Liver (tissue), 9 donors: ENCODE measurements around the gene UBR4. TPM values are rescaled to one million over a fixed set of nuclear protein-coding genes. Genes with fewer than 3 reads are reported as not detected.

Source experiments
- DNase-seq: peaks from one replicate; pipeline ENCODE4 v3.0.0-alpha.2; 2017; ENCODE audit warnings: low spot score
- H3K27ac ChIP-seq, 2 donors: one replicate each; pipeline ENCODE4 v1.7.0; 2013; ENCODE audit warnings: inconsistent platforms in 2 of 2, low read length in 2 of 2, control low read depth in 1 of 2, low read depth in 1 of 2, mild to moderate bottlenecking in 1 of 2
- H3K27me3 ChIP-seq, 4 donors: one replicate each; pipeline versions ENCODE4 v1.6.1 to v1.7.0; 2013; ENCODE audit warnings: low read length in 3 of 4, inconsistent platforms in 1 of 4, mild to moderate bottlenecking in 1 of 4, moderate library complexity in 1 of 4; ENCODE audit not compliant: control insufficient read depth in 4 of 4, insufficient read depth in 4 of 4
- H3K36me3 ChIP-seq, 4 donors: one replicate each; pipeline versions ENCODE4 v1.6.1 to v1.7.0; 2013; ENCODE audit warnings: low read length in 3 of 4, mild to moderate bottlenecking in 3 of 4, low read depth in 1 of 4, moderate library complexity in 1 of 4; ENCODE audit not compliant: control insufficient read depth in 4 of 4, insufficient read depth in 3 of 4
- H3K4me1 ChIP-seq, 4 donors: one replicate each; pipeline versions ENCODE4 v1.6.1 to v1.7.0; 2013; ENCODE audit warnings: low read length in 3 of 4, mild to moderate bottlenecking in 3 of 4, moderate library complexity in 1 of 4; ENCODE audit not compliant: control insufficient read depth in 4 of 4, insufficient read depth in 4 of 4
- H3K4me3 ChIP-seq, 3 donors: one replicate each; pipeline versions ENCODE4 v1.6.1 to v1.7.0; 2013; ENCODE audit warnings: low read length in 3 of 3, control low read depth in 1 of 3, low read depth in 1 of 3, mild to moderate bottlenecking in 1 of 3
- H3K9ac ChIP-seq, 2 donors: one replicate each; pipeline ENCODE4 v1.7.0; 2013; ENCODE audit warnings: low read length in 2 of 2, mild to moderate bottlenecking in 2 of 2, moderate library complexity in 2 of 2, control low read depth in 1 of 2, low read depth in 1 of 2
- H3K9me3 ChIP-seq, 4 donors: one replicate each; pipeline versions ENCODE4 v1.6.1 to v1.7.0; 2013; ENCODE audit warnings: low read length in 3 of 4; ENCODE audit not compliant: control insufficient read depth in 4 of 4
- ATF3 ChIP-seq: IDR thresholded peaks from 2 replicates; pipeline ENCODE4 v1.6.1; 2016; ENCODE audit warnings: antibody characterized with exemption
- CTCF ChIP-seq: fragments of 150-350 bp; IDR thresholded peaks from 2 replicates; pipeline ENCODE4 v1.5.1; 2017; ENCODE audit warnings: improper control_type of control experiment, low read depth, low read length; ENCODE audit not compliant: missing input control
- EGR1 ChIP-seq, 2 donors: IDR thresholded peaks; 2 replicates each; pipeline ENCODE4 v1.6.1; 2016 to 2018; ENCODE audit warnings: antibody characterized with exemption in 2 of 2, low read depth in 2 of 2
- FOXA1 ChIP-seq: IDR thresholded peaks from 2 replicates; pipeline ENCODE4 v1.6.1; 2016; ENCODE audit warnings: antibody characterized with exemption
- FOXA2 ChIP-seq: IDR thresholded peaks from 2 replicates; pipeline ENCODE4 v1.6.1; 2016; ENCODE audit warnings: antibody characterized with exemption
- GABPA ChIP-seq, 2 donors: IDR thresholded peaks in 1 of 2; conservative IDR thresholded peaks in 1 of 2; 2 replicates each; pipeline ENCODE4 v1.6.1; 2016; ENCODE audit warnings: antibody characterized with exemption in 2 of 2, mild to moderate bottlenecking in 1 of 2, moderate library complexity in 1 of 2
- HNF4A ChIP-seq, 2 donors: conservative IDR thresholded peaks; 2 replicates each; pipeline ENCODE4 v1.6.1; 2016; ENCODE audit warnings: antibody characterized with exemption in 2 of 2, mild to moderate bottlenecking in 2 of 2
- HNF4G ChIP-seq: IDR thresholded peaks from 2 replicates; pipeline ENCODE4 v1.6.1; 2016; ENCODE audit warnings: antibody characterized with exemption
- JUND ChIP-seq, 2 donors: IDR thresholded peaks; 2 replicates each; pipeline ENCODE4 v1.6.1; 2016; ENCODE audit warnings: antibody characterized with exemption in 2 of 2
- MAX ChIP-seq: IDR thresholded peaks from 2 replicates; pipeline ENCODE4 v1.6.1; 2016; ENCODE audit warnings: antibody characterized with exemption
- NR2F2 ChIP-seq: IDR thresholded peaks from 2 replicates; pipeline ENCODE4 v1.6.1; 2016; ENCODE audit warnings: antibody characterized with exemption
- RAD21 ChIP-seq, 2 donors: IDR thresholded peaks; 2 replicates each; pipeline ENCODE4 v1.6.1; 2016; ENCODE audit warnings: antibody characterized with exemption in 2 of 2, mild to moderate bottlenecking in 2 of 2
- REST ChIP-seq: IDR thresholded peaks from 2 replicates; pipeline ENCODE4 v1.6.1; 2016; ENCODE audit warnings: antibody characterized with exemption, mild to moderate bottlenecking
- RXRA ChIP-seq, 2 donors: IDR thresholded peaks; 2 replicates each; pipeline ENCODE4 v1.6.1; 2017 to 2018; ENCODE audit warnings: antibody characterized with exemption in 2 of 2, mild to moderate bottlenecking in 1 of 2
- SP1 ChIP-seq: IDR thresholded peaks from 2 replicates; pipeline ENCODE4 v1.6.1; 2018; ENCODE audit warnings: antibody characterized with exemption, mild to moderate bottlenecking
- TAF1 ChIP-seq: conservative IDR thresholded peaks from 2 replicates; pipeline ENCODE4 v1.6.1; 2016; ENCODE audit warnings: antibody characterized with exemption, mild to moderate bottlenecking
- YY1 ChIP-seq: IDR thresholded peaks from 2 replicates; pipeline ENCODE4 v1.6.1; 2016; ENCODE audit warnings: antibody characterized with exemption, mild to moderate bottlenecking
- ZBTB33 ChIP-seq: IDR thresholded peaks from 2 replicates; pipeline ENCODE4 v1.6.1; 2016; ENCODE audit warnings: antibody characterized with exemption
- WGBS: extraction: QIAGEN DNeasy Blood & Tissue Kit; methylation state at CpG from one replicate; pipeline ENCODE4 v1.1.7; 2013; 5-methylcytosine and 5-hydroxymethylcytosine counted together
- polyA plus RNA-seq, 2 donors: library from polyadenylated mRNA; stranded (reverse) in 1 of 2; unstranded in 1 of 2; fragments of 200-250 nt in 1 of 2; fragments of >200 nt in 1 of 2; fragmentation: Nextera tagmentation in 1 of 2; extraction: Ambion mirVana in 1 of 2; gene quantifications; one replicate each; pipeline versions ENCODE4 v1.2.1 to v1.2.3, GENCODE V29; 2013 to 2015
- total RNA-seq, 2 donors: library from RNA; depleted of rRNA; stranded (reverse); fragments of >200 nt; gene quantifications; one replicate each; pipeline ENCODE4 v1.2.3, GENCODE V29; 2014
- donor health status: healthy.
- donor health status: healthy.
- donor health status: healthy.
- donor health status: healthy.
- donor health status: healthy.

UBR4 gene
- total and polyA plus RNA-seq, 4 donors, result 45.4 to 156 (median 86.9) TPM

- no peaks in the 10 kb centered on the region for H3K9me3 ChIP-seq
- 17% methylated on average over 17 of the region's 17 CpGs for WGBS
- H3K27ac ChIP-seq, result peak overlapping the region; percentile 82 to 95
- H3K4me3 ChIP-seq, result no peak overlapping the region
- TF ChIP-seq SP1 (peak; percentile 79), MAX (peak; percentile 64), FOXA2 (peak; percentile 73), YY1 (peak; percentile 68), EGR1 (IDR thresholded peaks at IDR 0.05; ENCODE audit: low read depth in 2 of 2) (no peak), HNF4A (conservative IDR thresholded peaks at IDR 0.05) (peak; percentile 73 to 77), CTCF (peak; percentile 13), RAD21 (IDR thresholded peaks at IDR 0.05) (peak; percentile 34 to 61), RXRA (IDR thresholded peaks at IDR 0.05) (peak; percentile 53 to 72), HNF4G (no peak), FOXA1 (no peak)
- H3K27me3 ChIP-seq, result no peaks in the 10 kb centered on the region
- no peak for DNase-seq
- H3K36me3 ChIP-seq, result no peaks in the 10 kb centered on the region
- H3K4me1 ChIP-seq, result peaks cover 22 to 66% (median 49%) of the 10 kb centered on the region in 4 donors
- H3K9ac ChIP-seq, result peak overlapping the region in 1 of 2 donors; percentile 31
Measured at GRCh38 chr1:19067182-19067911, 142.7 kb downstream of the UBR4 start.

GRCh38 chr1:19066874-19067181, 143.2 kb downstream of the UBR4 start:
- no peaks in the 10 kb centered on the region for H3K36me3 ChIP-seq

More at GRCh38 chr1:19066874-19067181, 143.2 kb downstream of the UBR4 start:
- Histone ChIP-seq H3K27me3 (no peaks in the 10 kb centered on the region), H3K9ac (peak overlapping the region; percentile 31 to 60), H3K4me3 (no peak overlapping the region), H3K27ac (peak overlapping the region; percentile 82 to 95), H3K9me3 (no peaks in the 10 kb centered on the region), H3K4me1 (peaks cover 22 to 66% (median 49%) of the 10 kb centered on the region in 4 donors)
- WGBS, result 17% methylated on average over 10 of the region's 10 CpGs
- no peak for DNase-seq
- TF ChIP-seq MAX, result no peak
- no peak for TF ChIP-seq HNF4A (conservative IDR thresholded peaks at IDR 0.05)
- TF ChIP-seq EGR1 (IDR thresholded peaks at IDR 0.05; ENCODE audit: low read depth in 2 of 2), result no peak
- no peak for TF ChIP-seq YY1
- TF ChIP-seq HNF4G, result no peak
- TF ChIP-seq TAF1, result no peak
- no peak for TF ChIP-seq FOXA2
- TF ChIP-seq FOXA1, result no peak
- TF ChIP-seq JUND (IDR thresholded peaks at IDR 0.05), result no peak
- no peak for TF ChIP-seq GABPA (IDR thresholded peaks at IDR 0.05 in 1 of 2, conservative IDR thresholded peaks at IDR 0.05 in 1 of 2)
- no peak for TF ChIP-seq RXRA (IDR thresholded peaks at IDR 0.05)
- no peak for TF ChIP-seq ZBTB33
- TF ChIP-seq SP1, result no peak
- no peak for TF ChIP-seq ATF3
- TF ChIP-seq REST, result no peak
- TF ChIP-seq CTCF, result no peak
- no peak for TF ChIP-seq NR2F2
- no peak for TF ChIP-seq RAD21 (IDR thresholded peaks at IDR 0.05)
